Heart left ventricle (tissue), 16 donors: ENCODE data around the gene DOCK4. TPM values are rescaled to one million over a fixed set of nuclear protein-coding genes. Genes with fewer than 3 reads are reported as not detected.
A peak's percentile ranks its signal among the peaks of the same experiment; 100 is the strongest.

Experiments
- ATAC-seq, 4 donors: fragments of 200-7000 bp; cut with Tn5 transposase; one replicate each; pipeline ENCODE4 v1.9.1; 2020 to 2022; ENCODE audit warnings: moderate library complexity in 4 of 4, mild to moderate bottlenecking in 3 of 4, moderate number of reproducible peaks in 1 of 4
- DNase-seq, 5 donors: peaks; one replicate each; pipeline ENCODE4 v3.0.0-alpha.2; 2020
- H3K27ac ChIP-seq, 12 donors: fragments of 200-600 bp; sonication (generic) in 4 of 12; one replicate each; pipeline versions ENCODE4 v1.5.0 to v1.8.0; 2016 to 2022; ENCODE audit warnings: mild to moderate bottlenecking in 2 of 12
- H3K27me3 ChIP-seq, 9 donors: fragments of 200-600 bp; sonication (generic) in 2 of 9; one replicate each; pipeline versions ENCODE4 v1.5.1 to v1.8.0; 2016 to 2022; ENCODE audit warnings: mild to moderate bottlenecking in 3 of 9
- H3K36me3 ChIP-seq, 9 donors: fragments of 200-600 bp; sonication (generic) in 2 of 9; one replicate each; pipeline versions ENCODE4 v1.5.0 to v1.8.0; 2018 to 2022; ENCODE audit warnings: mild to moderate bottlenecking in 2 of 9
- H3K4me1 ChIP-seq, 12 donors: fragments of 200-600 bp; sonication (generic) in 4 of 12; one replicate each; pipeline versions ENCODE4 v1.5.0 to v1.8.0; 2016 to 2022; ENCODE audit warnings: mild to moderate bottlenecking in 3 of 12
- H3K4me3 ChIP-seq, 12 donors: fragments of 200-600 bp; sonication (generic) in 4 of 12; one replicate each; pipeline versions ENCODE4 v1.5.0 to v1.8.0; 2017 to 2022; ENCODE audit warnings: mild to moderate bottlenecking in 9 of 12, moderate library complexity in 4 of 12
- H3K9me3 ChIP-seq, 12 donors: fragments of 200-600 bp; sonication (generic) in 4 of 12; one replicate each; pipeline versions ENCODE4 v1.5.0 to v1.8.0; 2016 to 2022; ENCODE audit warnings: mild to moderate bottlenecking in 1 of 12
- POLR2A ChIP-seq, 2 donors: fragments of 450-650 bp; IDR thresholded peaks; one replicate each; pipeline ENCODE4 v1.6.1; 2017; ENCODE audit warnings: antibody characterized with exemption in 2 of 2, mild to moderate bottlenecking in 2 of 2, moderate library complexity in 2 of 2
- WGBS, 4 donors: extraction: QIAGEN DNeasy Blood & Tissue Kit in 2 of 4; methylation state at CpG; one replicate each; pipeline versions ENCODE4 v1.1.5 to v1.1.7; 2013 to 2018; 5-methylcytosine and 5-hydroxymethylcytosine counted together
- intact Hi-C, 10 donors: fragments of 100-400 bp; cut with DNase I; formaldehyde crosslinking; loops; one replicate each; pipeline versions ENCODE4 v1.11.1 to v1.14.2; 2022
- polyA plus RNA-seq, 2 donors: library from polyadenylated mRNA; stranded (reverse); fragments of 200-250 nt; gene quantifications; one replicate each; pipeline ENCODE4 v1.2.3, GENCODE V29; 2013
- total RNA-seq, 9 donors: library from RNA; depleted of rRNA in 2 of 9; stranded (reverse); fragments of >200 nt in 2 of 9; fragmentation: NEBNext Ultra II Directional in 3 of 9; extraction: Animal tissue kit (Norgen Biotek cat#: 25700) in 3 of 9; gene quantifications; one replicate each; pipeline versions ENCODE4 v1.1.0 to v1.2.4, GENCODE V29; 2016 to 2023
- TF ChIP-seq, protein P1 (sequence below), 12 donors: fragments of 200-600 bp; sonication (generic) in 4 of 12; IDR thresholded peaks; one replicate each; pipeline versions ENCODE4 v1.5.0 to v1.8.0; 2018 to 2022; ENCODE audit warnings: antibody characterized with exemption in 12 of 12, mild to moderate bottlenecking in 5 of 12
- donor health status: ischemic (EF 13 %, LVEDD 7.1; RV severe dilation, severe dysfunction).
- donor health status: healthy with polysubstance abuse.
- donor health status: DM: no; HTN: yes; CAD: no.
- donor health status: DM: no; HTN: no; CAD: no.
- donor health status: ischemic (EF 25% LVEDD 6.9; RV normal size, moderate dysfunction).
- donor health status: ischemic (EF 25% LVEDD 5.7; RV mildly dilated, moderate dysfunction).
- donor health status: healthy.
- donor health status: DM: yes; HTN: yes; CAD: no.
- donor health status: ischemic (EF 35%, LVEDD 5.7; RV mildly dilated, moderate dysfunction).
- donor health status: nonischemic (EF 11% LVEDD 7.7; RV severe dilation, severe dysfunction).
- donor health status: DM: yes; HTN: yes; CAD: no.
- donor health status: PGD.
- donor health status: ischemic (EF 29% LVEDD 5.4; RV normal size, mild dysfunction).
- donor health status: nonischemic (EF 23%, LVEDD 6.1; RV moderate dilation, normal function).

Gene DOCK4
- total and polyA plus RNA-seq, 11 donors: 5.1 to 40.8 (median 13.1) TPM

DNA sequence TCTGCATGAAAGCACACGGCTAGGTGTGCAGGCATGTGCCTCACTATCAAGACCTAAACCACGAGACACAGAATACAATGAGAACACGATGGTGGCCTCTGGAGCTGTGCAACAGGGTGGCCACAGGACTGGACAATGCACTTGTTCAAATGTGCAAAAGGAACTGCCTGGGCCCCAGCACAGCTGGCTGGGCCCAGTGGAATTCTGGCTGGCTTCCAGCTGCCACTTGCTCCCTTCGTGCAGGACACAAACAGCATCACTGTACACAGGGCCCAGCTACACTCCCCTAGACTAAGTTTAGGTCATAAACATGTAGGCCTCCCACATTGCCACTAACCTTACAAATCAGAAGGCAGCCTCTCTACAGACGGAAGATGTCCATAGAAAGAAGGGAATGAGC lies 23.4 kb downstream of the DOCK4 start:
- 44 to 52% (median 48%) methylated on average over 4 to 5 of the region's 5 CpGs for WGBS, 4 donors
- Histone ChIP-seq H3K9me3 (no peaks in the 10 kb centered on the region), H3K36me3 (no peaks in the 10 kb centered on the region), H3K4me3 (no peak overlapping the region), H3K27ac (peak overlapping the region in 6 of 12 donors; percentile 5 to 37 (median 14)), H3K27me3 (no peaks in the 10 kb centered on the region), H3K4me1 (peaks cover 7 to 64% (median 48%) of the 10 kb centered on the region in 12 donors)
- intact Hi-C loops: loop anchor here in 1 of 10 donors (2.0 kb wide), 1 partner anchor 20 kb away; no protein-coding TSS in a partner anchor
- peak; percentile 76 to 82 (median 79) for ATAC-seq
- DNase-seq: peak; percentile 46 to 81 (median 72)
- TF ChIP-seq POLR2A (IDR thresholded peaks at IDR 0.05): no peak
- TF ChIP-seq, protein P1, sequence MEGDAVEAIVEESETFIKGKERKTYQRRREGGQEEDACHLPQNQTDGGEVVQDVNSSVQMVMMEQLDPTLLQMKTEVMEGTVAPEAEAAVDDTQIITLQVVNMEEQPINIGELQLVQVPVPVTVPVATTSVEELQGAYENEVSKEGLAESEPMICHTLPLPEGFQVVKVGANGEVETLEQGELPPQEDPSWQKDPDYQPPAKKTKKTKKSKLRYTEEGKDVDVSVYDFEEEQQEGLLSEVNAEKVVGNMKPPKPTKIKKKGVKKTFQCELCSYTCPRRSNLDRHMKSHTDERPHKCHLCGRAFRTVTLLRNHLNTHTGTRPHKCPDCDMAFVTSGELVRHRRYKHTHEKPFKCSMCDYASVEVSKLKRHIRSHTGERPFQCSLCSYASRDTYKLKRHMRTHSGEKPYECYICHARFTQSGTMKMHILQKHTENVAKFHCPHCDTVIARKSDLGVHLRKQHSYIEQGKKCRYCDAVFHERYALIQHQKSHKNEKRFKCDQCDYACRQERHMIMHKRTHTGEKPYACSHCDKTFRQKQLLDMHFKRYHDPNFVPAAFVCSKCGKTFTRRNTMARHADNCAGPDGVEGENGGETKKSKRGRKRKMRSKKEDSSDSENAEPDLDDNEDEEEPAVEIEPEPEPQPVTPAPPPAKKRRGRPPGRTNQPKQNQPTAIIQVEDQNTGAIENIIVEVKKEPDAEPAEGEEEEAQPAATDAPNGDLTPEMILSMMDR (IDR thresholded peaks at IDR 0.05): no peak

DNA sequence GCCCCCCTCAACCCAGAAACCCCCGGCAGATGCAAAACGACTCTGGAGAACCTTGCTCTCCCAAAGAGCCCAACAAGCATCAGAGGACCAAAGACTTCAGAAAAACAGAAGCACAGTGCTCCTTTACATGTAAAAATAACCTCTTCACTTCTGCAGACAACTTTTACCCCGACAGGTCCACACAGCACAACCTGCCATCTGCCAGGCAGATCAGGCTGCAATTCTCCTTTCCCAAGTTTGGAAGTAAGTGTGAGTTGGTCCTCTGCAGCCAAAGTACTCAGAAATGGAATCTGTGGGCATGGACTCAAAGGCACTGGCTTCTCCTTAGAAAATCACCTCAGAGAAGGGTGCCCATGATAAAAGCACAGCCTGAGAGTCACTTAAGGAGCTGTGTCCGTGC lies 26.0 kb downstream of the DOCK4 start:
- Histone ChIP-seq H3K4me3 (no peak overlapping the region), H3K27me3 (no peaks in the 10 kb centered on the region), H3K4me1 (peaks cover 3 to 41% (median 32%) of the 10 kb centered on the region in 12 donors), H3K9me3 (no peaks in the 10 kb centered on the region), H3K36me3 (no peaks in the 10 kb centered on the region), H3K27ac (no peak overlapping the region)
- intact Hi-C loops: no loop called here
- TF ChIP-seq POLR2A (IDR thresholded peaks at IDR 0.05): no peak
- TF ChIP-seq, protein P1 (IDR thresholded peaks at IDR 0.05): no peak
- WGBS, 4 donors: 59 to 74% (median 62%) methylated on average over 3 to 4 of the region's 4 CpGs
- DNase-seq: no peak
- ATAC-seq: peak in 2 of 4 donors; percentile 16 to 22

DNA sequence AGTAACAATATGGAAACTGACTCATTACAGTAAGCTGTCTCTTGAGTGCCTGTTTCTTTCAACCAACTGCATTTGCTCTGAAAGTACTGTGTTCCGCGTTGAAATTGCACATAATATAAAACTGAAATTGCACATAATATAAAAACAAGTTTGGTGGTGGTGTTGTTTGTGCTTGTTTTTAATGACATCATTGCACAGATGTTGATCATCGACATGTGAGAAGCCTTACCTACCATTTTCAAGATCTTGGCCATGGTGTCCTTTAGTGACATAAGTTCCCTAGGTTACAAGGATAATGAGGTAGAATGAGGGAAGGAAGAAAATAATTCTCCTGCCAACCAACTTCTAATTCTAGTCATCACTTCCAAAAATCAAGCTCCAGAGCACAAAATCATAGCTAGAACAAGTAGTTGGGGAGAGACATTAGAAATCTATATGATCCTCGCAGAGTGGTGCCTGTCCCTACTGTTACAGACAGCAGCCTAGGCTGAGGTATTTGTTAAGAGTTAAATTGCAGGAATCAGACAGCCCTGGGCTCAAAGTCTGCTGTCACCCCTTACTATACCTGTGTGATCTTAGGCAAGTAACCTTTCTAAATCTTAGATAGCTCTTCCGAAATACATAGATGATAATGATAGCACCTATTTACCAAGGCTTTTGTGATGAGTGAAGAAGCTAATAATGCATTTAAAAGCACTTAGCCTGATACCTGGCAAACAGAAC lies 29.3 kb downstream of the DOCK4 start:
- Histone ChIP-seq H3K27me3 (no peaks in the 10 kb centered on the region), H3K36me3 (no peaks in the 10 kb centered on the region), H3K4me3 (no peak overlapping the region), H3K4me1 (peaks cover 0 to 36% (median 18%) of the 10 kb centered on the region in 12 donors), H3K9me3 (peaks cover 0 to 2% (median 0%) of the 10 kb centered on the region in 12 donors), H3K27ac (no peak overlapping the region)
- ATAC-seq: no peak
- 83 to 92% (median 91%) methylated on average over 5 of the region's 5 CpGs for WGBS, 4 donors
- no peak for DNase-seq
- TF ChIP-seq, protein P1 (IDR thresholded peaks at IDR 0.05): no peak
- intact Hi-C loops: no loop called here

DNA sequence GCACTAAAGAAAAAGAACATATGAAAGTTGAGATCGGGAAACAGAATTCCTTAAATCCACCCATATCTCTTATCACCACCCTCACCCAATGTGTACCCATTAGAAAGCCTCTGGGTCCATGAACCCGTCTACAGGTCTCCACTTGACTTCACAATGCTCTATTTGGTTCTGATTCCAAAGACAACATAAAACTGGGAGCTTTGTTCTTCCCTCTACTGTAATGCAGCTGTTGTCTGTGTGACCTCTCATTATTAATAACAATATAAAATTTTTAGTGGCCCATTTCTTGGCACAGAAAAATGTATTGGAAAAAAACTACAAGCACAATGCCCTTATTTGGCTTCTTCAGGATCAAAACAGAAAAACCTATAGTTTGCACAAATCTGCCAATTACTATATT lies 30.0 kb downstream of the DOCK4 start:
- Histone ChIP-seq H3K4me1 (peaks cover 0 to 36% (median 17%) of the 10 kb centered on the region in 12 donors), H3K27me3 (no peaks in the 10 kb centered on the region), H3K36me3 (no peaks in the 10 kb centered on the region), H3K27ac (no peak overlapping the region), H3K9me3 (peaks cover 0 to 7% (median 0%) of the 10 kb centered on the region in 12 donors), H3K4me3 (no peak overlapping the region)
- WGBS, 4 donors: 87 to 93% (median 89%) methylated on average over 2 of the region's 2 CpGs
- DNase-seq (no peak), ATAC-seq (no peak)
- TF ChIP-seq POLR2A (IDR thresholded peaks at IDR 0.05): no peak
- TF ChIP-seq, protein P1 (IDR thresholded peaks at IDR 0.05): no peak
- intact Hi-C loops: no loop called here
